HL-60/S4 treated with retinoic acid at 250 ng/mL for 4 days and 3 days (cell line): Measurements from ENCODE around the gene IPO11.
"Not testable (repeated sequence)": the region's sequence is repeated elsewhere in the genome, so short reads cannot be mapped to it uniquely, and the experiment has no call there.

Experiments
- in situ Hi-C: fragments of 300-500 bp; cut with MboI; formaldehyde crosslinking; loops from 2 replicates; pipeline ENCODE4 v1.7.0; 2022; ENCODE audit warnings: low sequenced_read_pairs

The IPO11 gene

DNA sequence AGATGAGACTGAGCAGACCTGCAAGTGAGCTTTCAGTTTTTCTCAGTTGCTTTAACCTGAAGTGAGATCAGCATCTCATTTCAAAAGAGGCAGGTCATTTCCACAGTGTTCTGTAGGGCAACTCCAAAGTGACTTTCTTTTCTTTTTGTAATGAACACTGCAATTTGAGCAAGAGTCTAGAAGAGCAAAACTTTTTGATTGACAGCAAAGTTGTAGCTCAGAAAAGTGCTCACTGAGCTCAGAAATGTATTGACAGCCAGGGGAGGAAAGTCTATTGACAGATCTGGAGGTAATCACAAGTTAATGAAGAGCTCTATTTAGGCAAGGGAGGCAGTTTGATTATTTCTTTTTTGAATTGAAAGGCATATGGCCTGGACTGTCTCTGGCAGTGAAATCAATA lies 220.7 kb downstream of the IPO11 start:
- in situ Hi-C loops = no loop called here

DNA sequence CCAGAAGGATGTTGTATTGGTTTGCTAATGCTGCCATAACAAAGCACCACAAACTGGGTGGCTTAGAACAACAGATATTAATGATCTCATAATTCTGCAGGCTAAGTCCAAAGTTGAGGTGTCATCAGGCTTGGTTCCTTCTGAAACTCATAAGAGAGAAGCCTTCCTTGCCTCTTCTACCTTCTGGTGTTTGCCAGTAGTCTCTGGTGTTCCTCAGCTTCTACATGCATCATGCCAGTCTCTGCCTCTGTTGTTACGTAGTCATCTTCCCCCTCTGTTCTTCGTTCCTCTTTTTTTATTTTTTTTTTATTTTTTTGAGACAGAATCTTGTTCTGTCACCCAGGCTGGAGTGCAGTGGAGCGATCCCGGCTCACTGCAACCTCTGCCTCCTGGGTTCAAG lies 227.9 kb downstream of the IPO11 start:
- in situ Hi-C loops = no loop called here

DNA sequence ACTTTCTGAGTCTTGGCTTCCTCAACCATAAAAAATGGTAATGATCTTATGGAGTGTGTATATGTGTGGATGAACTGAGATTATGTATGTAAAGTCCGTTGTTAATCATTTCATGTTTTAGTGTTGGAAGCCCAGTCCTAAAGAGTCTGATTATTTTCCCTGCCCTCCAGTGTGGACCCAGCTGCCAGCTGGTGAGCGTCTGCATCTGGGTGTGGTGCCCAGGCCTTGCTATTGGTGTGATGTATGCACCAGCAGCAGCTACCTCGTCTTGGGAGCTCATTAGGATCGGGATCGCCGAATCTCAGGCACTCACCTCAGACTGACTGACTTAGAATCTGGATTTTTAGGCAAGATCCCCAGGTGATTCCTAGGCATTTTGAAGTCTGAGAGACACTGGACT lies 229.9 kb downstream of the IPO11 start:
- in situ Hi-C loops = no loop called here

DNA sequence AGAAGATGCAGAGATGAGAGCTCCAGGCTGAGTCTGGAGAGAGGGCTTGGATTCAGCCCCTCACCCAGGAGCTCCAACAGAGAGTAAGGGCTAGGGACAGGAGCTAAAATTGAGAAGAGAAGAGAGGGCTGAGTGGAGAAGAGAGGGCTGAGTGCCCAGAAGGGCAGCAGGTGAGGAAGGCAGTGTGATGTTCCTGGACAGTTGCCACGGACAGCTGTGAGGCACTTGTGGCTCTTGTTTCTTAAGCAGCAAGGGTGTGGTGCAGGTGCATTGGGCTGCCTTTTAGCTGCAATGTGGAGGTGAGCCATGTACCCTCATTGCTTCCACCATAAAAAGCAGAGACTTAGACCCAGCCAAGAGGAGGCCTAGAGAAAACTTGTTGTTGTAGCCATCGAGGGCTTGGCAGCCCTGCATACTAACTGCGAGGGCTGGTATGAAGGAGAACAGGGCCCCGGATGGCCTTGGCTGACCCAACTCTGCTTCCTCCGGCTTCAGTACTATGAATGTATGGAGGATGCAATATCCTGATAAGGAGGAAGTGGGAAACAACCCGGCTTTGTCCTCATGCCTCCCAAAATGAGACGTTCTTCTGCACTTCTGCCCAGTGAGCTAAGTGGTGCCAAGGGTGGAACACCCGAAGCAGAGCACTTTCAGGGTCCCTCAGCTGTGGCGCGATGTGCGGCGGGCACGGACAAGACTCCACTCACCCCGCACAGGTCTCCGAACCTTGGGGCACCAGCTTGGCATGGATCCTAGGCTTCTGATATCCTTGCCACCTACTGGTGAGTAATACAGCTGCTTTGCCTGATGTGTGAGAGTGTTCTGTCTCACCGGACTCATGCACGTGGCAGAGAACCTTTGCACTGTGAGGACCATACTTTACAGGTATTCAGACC lies 231.2 kb downstream of the IPO11 start:
- in situ Hi-C loops = no loop called here

DNA sequence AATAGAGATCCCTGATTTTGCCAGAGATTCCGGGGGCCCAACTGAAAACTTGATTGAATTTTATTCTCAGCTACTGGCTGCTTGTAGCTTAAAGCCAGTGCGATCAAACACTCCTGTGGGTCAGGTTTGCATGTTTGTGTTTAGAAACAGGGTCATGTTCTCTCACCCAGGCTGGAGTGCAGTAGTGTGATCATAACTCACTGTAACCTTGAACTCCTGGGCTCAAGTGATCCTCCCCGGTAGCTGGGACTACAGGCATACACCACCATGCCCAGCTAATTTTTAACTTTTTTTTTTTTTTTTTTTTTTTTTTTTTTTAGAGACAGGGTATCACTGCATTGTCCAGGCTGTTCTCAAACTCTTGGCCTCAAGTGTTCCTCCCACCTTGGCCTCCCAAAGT lies 232.7 kb downstream of the IPO11 start:
- in situ Hi-C loops = no loop called here

DNA sequence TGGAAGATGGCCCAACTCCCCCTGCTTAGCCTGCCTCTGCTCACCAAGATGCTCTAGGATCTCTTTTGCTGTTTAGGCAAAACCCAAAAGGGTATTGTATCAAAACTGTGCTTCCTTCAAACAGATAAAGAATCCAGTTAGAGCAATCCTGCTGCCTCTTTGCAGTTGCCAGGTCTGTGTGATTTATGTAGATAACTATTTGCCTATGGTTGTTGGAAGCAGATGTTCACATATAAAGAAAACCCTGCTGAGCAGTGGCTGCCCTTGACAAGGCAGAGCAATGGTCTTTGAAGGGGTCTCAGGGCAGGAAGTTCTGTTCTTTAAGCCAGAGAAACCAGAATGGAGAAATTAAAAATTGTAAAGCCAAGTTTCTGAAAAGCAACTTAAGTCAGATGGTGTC lies 234.7 kb downstream of the IPO11 start:
- in situ Hi-C loops = no loop called here

DNA sequence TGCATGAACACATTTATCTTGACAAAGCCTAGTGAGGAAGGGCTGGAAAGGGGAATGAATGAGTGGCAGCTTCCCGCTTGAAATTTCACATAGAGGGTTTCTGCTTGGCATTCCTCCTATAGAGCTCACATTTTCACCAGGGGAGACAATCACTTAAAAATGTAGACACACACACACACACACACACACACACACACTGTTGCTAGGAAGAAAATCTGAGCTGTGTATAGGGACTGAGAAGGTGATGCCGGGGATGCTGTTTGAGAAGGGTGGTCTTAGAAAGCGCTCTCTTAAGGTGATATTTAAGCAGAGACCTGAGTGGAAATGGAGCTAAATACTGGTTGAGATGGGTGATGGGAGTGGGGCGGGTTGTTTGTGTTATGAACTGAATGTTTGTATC lies 236.5 kb downstream of the IPO11 start:
- in situ Hi-C loops = no loop called here

DNA sequence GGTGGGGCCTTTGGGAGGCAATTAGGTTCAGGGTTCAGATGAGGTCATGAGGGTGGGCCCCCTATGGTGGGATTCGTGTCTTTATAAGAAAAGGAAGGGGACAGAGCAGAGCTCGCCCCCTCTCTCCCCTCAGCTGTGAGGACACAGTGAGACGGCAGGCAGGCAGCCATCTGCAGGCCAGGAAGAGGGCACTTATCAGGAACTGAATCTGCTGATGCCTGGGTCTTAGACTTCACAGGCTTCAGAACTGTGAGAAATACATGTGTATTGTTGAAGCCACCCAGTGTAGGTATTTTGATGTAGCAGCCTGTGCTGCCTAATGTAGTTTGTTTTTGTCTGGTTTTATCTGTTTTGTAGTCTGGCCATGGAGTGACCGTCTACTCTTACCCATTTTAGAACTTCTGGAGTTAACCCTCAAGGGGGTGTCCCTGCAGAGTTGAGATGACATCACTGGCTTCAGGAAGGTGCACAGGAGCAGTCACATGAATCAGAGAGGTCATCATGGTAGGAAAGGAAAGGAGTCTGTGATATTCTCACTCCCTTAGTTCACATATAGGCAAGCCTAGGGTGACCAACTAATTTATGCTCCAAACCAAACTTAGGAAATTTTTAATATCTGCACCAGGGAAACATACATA lies 237.0 kb downstream of the IPO11 start:
- in situ Hi-C loops = no loop called here

DNA sequence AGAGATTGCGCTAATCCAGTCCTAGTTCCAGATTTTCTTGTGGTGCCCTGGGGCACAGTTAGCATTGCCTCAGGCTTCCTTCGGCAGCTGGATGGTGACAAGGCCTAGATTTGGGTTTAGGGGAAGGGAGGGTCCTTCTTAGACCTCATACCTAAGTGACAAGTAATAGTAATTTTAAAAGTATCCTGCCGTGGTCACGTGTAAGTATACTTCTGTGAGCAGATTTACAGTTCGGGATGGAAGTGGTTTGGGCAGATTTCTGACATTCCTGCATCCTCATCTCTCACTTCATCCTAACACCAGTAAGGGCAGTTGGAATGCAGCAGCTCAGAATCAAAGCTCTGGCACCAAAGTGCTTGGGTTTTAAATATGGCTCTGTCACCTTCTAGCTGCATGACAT lies 237.6 kb downstream of the IPO11 start:
- in situ Hi-C loops = no loop called here

DNA sequence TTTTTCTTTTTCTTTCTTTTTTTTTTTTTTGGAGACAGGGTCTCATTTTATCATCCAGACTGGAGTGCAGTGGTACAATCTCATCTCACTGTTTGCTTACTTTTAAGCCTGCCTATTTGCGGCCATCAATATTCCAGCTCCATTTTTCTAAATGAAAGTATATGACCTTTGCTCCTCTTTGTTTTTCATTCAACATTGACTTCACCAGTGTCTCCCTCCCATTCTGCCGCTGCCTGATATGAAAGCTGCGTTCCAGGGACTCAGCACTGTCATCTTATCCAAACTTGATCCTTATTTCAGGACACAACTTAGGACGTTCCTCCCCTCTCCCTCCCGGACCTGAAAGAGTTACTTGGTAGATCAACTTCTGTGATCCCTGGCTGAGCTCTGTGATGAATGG lies 239.7 kb downstream of the IPO11 start:
- in situ Hi-C loops = no loop called here

DNA sequence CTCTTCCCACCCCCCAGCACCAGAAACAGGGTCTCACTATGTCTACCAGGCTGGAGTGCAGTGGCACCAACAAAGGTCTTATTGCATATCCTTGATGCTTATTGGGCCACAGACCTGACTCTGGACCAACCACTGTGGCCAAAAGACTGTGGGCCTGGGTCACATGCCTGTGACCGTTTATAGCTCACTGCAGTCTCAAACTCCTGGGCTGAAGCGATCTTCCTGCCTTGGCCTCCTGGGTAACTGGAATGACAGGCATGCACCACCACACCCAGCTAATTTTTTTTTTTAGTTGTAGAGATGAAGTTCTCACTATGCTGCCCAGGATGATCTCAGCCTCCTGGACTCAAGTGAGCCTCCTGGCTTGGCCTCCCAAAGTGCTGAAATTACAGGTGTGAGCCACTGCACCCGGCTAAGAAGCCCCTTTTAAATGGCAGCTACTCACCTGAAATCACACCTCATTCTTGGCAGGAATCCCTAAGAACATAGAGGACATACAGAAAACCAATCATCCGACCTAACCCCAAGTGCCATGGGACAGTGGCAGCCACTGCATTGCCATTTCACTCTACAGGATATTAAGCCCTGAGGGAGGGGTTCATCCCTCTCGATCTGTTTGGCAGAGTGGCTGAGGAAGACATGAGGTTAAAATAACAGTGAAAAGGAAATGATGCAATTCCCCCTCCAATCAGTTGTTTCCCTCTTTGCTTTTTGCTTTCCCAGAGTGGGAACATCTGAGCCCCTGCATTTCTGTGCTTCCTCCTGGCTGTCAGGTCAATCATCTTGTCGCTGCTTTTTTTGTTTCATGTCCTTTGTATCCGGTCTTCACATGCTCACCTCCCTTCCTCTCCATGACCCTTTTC lies 240.7 kb downstream of the IPO11 start:
- in situ Hi-C loops = no loop called here

DNA sequence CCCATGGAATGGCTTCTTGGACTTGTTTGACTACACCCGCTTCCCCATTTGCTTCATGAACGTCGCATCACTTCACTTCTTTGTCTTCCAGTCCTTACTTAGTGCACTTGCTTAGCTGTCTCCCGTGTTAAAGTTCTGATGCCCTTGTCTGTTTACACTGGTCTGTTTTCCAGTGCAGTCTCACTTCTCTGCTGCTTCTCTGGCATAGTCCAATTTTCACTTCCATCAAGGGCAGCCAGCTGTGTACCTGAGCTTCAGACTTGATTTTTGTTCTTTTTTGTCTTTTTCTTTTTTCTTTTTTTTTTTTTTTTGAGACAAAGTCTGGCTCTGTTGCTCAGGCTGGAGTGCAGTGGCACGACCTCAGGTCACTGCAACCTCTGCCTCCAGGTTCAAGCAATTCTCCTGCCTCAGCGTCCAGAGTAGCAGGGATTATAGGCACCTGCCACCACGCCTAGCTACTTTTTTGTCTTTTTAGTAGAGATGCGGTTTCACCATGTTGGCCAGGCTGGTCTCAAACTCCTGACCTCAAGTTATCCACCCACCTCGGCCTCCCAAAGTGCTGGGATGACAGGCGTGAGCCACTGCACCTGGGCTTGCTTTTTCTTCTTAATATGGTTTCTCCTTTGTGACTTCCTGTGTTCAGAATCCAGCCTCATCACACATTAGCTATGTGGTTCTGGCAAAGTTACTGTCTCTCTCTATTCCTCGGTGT lies 241.5 kb downstream of the IPO11 start:
- in situ Hi-C loops = no loop called here

DNA sequence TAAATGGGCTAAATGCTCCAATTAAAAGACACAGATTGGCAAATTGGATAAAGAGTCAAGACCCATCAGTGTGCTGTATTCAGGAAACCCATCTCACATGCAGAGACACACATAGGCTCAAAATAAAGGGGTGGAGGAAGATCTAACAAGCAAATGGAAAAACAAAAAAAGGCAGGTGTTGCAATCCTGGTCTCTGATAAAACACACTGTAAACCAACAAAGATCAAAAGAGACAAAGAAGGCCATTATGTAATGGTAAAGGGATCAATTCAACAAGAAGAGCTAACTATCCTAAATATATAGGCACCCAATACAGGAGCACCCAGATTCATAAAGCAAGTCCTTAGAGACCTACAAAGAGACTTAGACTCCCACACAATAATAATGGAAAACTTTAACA lies 245.2 kb downstream of the IPO11 start:
- in situ Hi-C loops = not testable (repeated sequence)

DNA sequence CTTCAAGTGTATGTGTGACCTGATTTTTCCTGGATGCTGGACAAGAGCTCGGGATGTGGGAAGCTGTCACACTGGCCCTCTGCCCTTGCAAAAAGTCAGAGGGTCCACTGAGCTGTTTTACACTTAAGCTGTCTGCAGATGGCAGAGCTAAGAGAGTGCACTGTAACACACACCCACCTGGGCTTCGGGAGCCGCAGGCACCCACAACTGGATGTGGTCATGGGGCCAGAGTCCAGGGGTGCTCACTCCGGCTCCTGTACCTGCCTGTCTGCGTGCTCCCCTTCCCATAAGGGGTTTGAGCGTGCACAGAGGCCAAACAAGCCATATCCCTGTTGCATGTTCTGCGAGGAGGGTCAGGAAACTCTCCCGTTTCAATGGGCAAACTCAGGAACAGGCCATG lies 248.6 kb downstream of the IPO11 start:
- in situ Hi-C loops = no loop called here

DNA sequence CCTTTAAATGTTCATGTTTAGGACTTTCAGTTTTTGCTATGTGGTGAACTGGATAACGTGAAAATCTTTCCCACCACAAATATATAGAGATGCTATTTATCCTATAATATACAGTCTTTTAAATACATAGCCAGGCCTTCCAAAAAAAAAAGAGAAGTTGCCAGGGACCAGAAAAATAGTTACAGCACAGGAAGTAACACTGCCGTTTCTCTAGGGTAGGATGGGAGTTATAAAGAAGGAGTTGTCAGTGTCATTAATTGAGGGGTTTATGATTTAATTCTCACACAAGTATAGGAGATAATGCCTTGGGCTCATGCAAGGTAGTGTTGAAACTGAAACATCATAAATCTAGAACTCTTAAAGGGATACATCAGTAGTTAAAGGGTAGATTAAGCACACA lies 250.0 kb downstream of the IPO11 start:
- in situ Hi-C loops = no loop called here

DNA sequence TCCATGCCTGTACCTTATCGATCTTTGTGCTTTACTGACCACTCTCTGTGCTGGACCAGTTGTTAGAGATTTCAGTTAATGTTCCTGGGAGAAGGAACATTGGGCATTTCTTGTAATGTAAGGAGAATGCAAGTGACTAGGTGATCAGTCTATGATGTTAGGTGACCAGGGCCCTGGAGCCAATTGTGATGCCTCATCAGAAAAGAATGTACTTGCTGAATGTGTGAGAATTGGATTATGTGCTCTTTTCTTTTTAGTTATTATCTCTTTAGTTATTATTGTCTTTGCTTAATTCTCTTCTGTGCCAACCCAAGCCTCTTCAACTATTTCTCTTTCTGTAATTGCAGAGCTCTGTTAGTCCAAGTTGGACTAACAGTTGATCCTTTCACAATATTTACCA lies 258.9 kb downstream of the IPO11 start:
- in situ Hi-C loops = no loop called here

DNA sequence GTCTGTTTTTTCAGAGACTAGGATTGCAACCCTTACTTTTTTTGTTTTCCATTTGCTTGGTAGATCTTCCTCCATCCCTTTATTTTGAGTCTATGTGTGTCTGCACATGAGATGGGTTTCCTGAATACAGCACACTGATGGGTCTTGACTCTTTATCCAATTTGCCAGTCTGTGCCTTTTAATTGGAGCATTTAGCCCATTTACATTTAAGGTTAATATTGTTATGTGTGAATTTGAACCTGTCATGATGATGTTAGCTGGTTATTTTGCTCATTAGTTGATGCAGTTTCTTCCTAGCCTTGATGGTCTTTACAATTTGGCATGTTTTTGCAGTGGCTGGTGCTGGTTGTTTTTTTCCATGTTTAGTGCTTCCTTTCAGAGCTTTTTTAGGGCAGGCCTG lies 264.0 kb downstream of the IPO11 start:
- in situ Hi-C loops = not testable (repeated sequence)
